Activated naive CD4-positive, alpha-beta T cell treated with anti-CD3 and anti-CD28 coated beads, Interleukin-2, amount 10 ng/mL, durations not matched to agents 5 hours and 36 hours (primary cell): ENCODE results near the gene DGKB. TPM values are rescaled to one million over a fixed set of nuclear protein-coding genes. Genes with fewer than 3 reads are reported as not detected.

ENCODE experiments used
- total RNA-seq, 2 experiments: library from RNA; stranded (reverse); gene quantifications; one replicate each; pipeline ENCODE4 v1.2.3, GENCODE V29; 2021

DGKB gene
- total RNA-seq, result not detected

DNA sequence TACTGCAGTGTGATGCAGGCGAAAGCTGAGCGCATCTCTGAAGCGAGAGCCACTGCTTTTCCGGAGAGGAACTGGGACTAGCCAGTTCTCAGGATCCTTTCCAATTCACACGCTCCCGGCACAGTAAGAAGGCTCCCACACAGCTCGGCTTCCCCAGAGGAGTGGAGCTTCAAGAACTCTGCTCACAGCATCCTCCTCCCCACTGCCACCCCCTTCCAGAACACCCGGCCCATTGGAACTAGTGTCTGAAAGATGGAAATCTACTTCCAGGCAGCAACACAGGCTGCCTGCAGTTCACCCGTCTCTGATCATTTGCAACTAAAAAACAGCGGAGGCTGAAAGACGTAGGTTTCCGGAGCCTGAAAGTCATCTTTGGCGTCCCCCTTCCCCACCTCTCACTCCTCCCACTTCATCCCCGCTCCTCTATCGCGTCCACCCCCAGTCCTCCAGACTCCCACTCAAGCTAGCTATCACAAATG, at the start of gene DGKB:
DGKB (minus strand) TSS at position 163 of the 479 bp plus-strand sequence.

